ENCODE data around the gene CFDP1. TPM values are rescaled to one million over a fixed set of nuclear protein-coding genes. Genes with fewer than 3 reads are reported as not detected.

Gene CFDP1
- total and polyA plus RNA-seq, 2 of the 13 experiments (the other 11 are each of a cell fraction or from before 2014, with no cell fraction given): 78.6 to 153 TPM

DNA sequence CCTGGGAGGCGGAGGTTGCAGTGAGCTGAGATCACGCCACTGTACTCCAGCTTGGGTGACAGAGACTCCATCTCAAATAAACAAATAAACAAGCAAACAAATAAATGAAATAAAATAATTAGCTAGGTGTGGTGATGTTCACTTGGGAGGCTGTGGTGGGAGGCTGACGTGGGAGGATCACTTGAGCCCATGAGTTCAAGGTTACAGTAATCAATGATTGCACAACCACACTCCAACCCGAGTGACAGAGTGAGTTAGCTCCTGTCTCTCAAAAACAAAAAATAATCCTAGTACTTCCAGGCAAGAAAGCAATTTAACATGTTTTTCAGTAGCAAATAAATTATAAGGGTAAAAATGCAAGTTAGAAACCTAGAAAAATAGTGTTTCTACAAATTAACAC is 26.4 kb downstream of the CFDP1 start (continued):
- TF ChIP-seq, protein P1, sequence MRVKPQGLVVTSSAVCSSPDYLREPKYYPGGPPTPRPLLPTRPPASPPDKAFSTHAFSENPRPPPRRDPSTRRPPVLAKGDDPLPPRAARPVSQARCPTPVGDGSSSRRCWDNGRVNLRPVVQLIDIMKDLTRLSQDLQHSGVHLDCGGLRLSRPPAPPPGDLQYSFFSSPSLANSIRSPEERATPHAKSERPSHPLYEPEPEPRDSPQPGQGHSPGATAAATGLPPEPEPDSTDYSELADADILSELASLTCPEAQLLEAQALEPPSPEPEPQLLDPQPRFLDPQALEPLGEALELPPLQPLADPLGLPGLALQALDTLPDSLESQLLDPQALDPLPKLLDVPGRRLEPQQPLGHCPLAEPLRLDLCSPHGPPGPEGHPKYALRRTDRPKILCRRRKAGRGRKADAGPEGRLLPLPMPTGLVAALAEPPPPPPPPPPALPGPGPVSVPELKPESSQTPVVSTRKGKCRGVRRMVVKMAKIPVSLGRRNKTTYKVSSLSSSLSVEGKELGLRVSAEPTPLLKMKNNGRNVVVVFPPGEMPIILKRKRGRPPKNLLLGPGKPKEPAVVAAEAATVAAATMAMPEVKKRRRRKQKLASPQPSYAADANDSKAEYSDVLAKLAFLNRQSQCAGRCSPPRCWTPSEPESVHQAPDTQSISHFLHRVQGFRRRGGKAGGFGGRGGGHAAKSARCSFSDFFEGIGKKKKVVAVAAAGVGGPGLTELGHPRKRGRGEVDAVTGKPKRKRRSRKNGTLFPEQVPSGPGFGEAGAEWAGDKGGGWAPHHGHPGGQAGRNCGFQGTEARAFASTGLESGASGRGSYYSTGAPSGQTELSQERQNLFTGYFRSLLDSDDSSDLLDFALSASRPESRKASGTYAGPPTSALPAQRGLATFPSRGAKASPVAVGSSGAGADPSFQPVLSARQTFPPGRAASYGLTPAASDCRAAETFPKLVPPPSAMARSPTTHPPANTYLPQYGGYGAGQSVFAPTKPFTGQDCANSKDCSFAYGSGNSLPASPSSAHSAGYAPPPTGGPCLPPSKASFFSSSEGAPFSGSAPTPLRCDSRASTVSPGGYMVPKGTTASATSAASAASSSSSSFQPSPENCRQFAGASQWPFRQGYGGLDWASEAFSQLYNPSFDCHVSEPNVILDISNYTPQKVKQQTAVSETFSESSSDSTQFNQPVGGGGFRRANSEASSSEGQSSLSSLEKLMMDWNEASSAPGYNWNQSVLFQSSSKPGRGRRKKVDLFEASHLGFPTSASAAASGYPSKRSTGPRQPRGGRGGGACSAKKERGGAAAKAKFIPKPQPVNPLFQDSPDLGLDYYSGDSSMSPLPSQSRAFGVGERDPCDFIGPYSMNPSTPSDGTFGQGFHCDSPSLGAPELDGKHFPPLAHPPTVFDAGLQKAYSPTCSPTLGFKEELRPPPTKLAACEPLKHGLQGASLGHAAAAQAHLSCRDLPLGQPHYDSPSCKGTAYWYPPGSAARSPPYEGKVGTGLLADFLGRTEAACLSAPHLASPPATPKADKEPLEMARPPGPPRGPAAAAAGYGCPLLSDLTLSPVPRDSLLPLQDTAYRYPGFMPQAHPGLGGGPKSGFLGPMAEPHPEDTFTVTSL (CRISPR knock-in tag; IDR thresholded peaks at IDR 0.05; ENCODE audit: borderline replicate concordance): peak; percentile 9; the same call in 1 of the 2 replicates
- 0 out of 2 replicates have a peak, but pooled peaks have one; percentile 19 for TF ChIP-seq FOXO1 (CRISPR knock-in tag; IDR thresholded peaks at IDR 0.05)
- TF ChIP-seq, protein P2, sequence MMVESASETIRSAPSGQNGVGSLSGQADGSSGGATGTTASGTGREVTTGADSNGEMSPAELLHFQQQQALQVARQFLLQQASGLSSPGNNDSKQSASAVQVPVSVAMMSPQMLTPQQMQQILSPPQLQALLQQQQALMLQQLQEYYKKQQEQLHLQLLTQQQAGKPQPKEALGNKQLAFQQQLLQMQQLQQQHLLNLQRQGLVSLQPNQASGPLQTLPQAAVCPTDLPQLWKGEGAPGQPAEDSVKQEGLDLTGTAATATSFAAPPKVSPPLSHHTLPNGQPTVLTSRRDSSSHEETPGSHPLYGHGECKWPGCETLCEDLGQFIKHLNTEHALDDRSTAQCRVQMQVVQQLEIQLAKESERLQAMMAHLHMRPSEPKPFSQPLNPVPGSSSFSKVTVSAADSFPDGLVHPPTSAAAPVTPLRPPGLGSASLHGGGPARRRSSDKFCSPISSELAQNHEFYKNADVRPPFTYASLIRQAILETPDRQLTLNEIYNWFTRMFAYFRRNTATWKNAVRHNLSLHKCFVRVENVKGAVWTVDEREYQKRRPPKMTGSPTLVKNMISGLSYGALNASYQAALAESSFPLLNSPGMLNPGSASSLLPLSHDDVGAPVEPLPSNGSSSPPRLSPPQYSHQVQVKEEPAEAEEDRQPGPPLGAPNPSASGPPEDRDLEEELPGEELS (CRISPR knock-in tag; IDR thresholded peaks at IDR 0.05): 0 out of 2 replicates have a peak, but pooled peaks have one; percentile 31
- TF ChIP-seq NR2F1 (CRISPR knock-in tag; IDR thresholded peaks at IDR 0.05): peak in 1 of 2 experiments; percentile 37; a peak in 1 of 4 replicates
- no peak for TF ChIP-seq ELF4 (CRISPR knock-in tag; IDR thresholded peaks at IDR 0.05; ENCODE audit: borderline replicate concordance)
- peak; percentile 53; the same call in 1 of the 2 replicates for TF ChIP-seq ONECUT2 (CRISPR knock-in tag; IDR thresholded peaks at IDR 0.05)
- TF ChIP-seq SMAD3 (CRISPR knock-in tag; IDR thresholded peaks at IDR 0.05): 0 out of 2 replicates have a peak, but pooled peaks have one; percentile 24
- TF ChIP-seq, protein P3, sequence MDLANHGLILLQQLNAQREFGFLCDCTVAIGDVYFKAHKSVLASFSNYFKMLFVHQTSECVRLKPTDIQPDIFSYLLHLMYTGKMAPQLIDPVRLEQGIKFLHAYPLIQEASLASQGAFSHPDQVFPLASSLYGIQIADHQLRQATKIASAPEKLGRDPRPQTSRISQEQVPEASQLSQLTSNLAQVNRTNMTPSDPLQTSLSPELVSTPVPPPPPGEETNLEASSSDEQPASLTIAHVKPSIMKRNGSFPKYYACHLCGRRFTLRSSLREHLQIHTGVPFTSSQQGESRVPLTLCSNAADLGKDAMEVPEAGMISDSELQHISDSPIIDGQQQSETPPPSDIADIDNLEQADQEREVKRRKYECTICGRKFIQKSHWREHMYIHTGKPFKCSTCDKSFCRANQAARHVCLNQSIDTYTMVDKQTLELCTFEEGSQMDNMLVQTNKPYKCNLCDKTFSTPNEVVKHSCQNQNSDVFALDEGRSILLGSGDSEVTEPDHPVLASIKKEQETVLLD (CRISPR knock-in tag; IDR thresholded peaks at IDR 0.05; ENCODE audit: low read depth): no peak
- TF ChIP-seq, protein P4, sequence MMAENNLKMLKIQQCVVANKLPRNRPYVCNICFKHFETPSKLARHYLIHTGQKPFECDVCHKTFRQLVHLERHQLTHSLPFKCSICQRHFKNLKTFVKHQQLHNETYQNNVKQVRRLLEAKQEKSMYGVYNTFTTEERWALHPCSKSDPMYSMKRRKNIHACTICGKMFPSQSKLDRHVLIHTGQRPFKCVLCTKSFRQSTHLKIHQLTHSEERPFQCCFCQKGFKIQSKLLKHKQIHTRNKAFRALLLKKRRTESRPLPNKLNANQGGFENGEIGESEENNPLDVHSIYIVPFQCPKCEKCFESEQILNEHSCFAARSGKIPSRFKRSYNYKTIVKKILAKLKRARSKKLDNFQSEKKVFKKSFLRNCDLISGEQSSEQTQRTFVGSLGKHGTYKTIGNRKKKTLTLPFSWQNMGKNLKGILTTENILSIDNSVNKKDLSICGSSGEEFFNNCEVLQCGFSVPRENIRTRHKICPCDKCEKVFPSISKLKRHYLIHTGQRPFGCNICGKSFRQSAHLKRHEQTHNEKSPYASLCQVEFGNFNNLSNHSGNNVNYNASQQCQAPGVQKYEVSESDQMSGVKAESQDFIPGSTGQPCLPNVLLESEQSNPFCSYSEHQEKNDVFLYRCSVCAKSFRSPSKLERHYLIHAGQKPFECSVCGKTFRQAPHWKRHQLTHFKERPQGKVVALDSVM (CRISPR knock-in tag; IDR thresholded peaks at IDR 0.05): peak; percentile 100
- TF ChIP-seq PPARG (CRISPR knock-in tag; conservative IDR thresholded peaks at IDR 0.05): 0 out of 2 replicates have a peak, but pooled peaks have one; percentile 25
- TF ChIP-seq ZMYM2 (CRISPR knock-in tag; IDR thresholded peaks at IDR 0.05): peak; percentile 75
- TF ChIP-seq BCL6 (CRISPR knock-in tag; IDR thresholded peaks at IDR 0.05): peak; percentile 19; the same call in 1 of the 2 replicates
- TF ChIP-seq, protein P5, sequence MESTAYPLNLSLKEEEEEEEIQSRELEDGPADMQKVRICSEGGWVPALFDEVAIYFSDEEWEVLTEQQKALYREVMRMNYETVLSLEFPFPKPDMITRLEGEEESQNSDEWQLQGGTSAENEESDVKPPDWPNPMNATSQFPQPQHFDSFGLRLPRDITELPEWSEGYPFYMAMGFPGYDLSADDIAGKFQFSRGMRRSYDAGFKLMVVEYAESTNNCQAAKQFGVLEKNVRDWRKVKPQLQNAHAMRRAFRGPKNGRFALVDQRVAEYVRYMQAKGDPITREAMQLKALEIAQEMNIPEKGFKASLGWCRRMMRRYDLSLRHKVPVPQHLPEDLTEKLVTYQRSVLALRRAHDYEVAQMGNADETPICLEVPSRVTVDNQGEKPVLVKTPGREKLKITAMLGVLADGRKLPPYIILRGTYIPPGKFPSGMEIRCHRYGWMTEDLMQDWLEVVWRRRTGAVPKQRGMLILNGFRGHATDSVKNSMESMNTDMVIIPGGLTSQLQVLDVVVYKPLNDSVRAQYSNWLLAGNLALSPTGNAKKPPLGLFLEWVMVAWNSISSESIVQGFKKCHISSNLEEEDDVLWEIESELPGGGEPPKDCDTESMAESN (CRISPR knock-in tag; conservative IDR thresholded peaks at IDR 0.05): no peak

All from HepG2 (cell line).